ENCODE measurements around the gene TRIM39.
"Not testable (repeated sequence)": the region's sequence is repeated elsewhere in the genome, so short reads cannot be mapped to it uniquely, and the experiment has no call there.

Gene TRIM39

GRCh38 chr6:30326526-30327231, at the start of gene TRIM39:
Gene TRIM39, plus strand, starts transcription at chr6:30326927. Its CDS starts 2,391 bp downstream, at chr6:30329318.
- peak; percentile 68 for DNase-seq

GRCh38 chr6:30280988-30281387, 45.7 kb upstream of the TRIM39 start:
- not testable (repeated sequence) for DNase-seq

DNA sequence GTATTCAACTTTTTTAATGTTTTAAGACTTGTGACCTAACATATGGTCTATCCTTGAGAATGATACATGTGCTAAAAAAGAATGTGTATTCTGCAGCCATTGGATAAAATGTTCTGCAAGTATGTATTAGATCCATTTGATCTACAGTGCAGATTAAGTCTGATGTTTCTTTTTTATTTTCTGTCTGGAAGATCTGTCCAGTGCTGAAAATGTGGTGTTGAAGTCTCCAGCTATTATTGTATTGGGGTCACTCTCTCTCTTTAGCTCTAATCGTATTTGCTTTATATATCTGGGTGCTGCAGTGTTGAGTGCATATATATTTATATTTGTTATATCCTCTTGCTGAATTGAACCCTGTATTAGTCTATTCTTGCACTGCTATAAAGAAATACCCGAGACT, 44.2 kb upstream of the TRIM39 start:
- no peak for DNase-seq

DNA sequence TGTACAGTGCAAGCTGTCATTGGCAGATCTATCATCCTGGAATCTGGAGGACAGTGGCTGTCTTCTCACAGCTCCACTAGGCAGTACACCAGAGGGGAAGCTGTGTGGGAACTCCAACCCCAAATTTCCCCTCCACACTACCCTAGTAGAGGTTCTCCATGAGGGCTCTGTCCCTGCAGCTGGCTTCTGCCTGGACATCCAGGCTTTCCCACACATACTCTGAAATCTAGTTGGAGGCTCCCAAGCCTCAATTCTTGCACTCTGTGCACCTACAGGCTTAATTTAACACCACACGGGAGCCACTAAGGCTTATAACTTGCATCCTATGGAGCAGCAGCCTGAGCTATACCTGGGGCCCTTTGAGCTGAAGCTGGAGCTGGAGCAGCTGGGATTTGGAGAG, 43.0 kb upstream of the TRIM39 start:
- DNase-seq: no peak

GRCh38 chr6:30287139-30287538, 39.6 kb upstream of the TRIM39 start:
- DNase-seq: no peak

DNA sequence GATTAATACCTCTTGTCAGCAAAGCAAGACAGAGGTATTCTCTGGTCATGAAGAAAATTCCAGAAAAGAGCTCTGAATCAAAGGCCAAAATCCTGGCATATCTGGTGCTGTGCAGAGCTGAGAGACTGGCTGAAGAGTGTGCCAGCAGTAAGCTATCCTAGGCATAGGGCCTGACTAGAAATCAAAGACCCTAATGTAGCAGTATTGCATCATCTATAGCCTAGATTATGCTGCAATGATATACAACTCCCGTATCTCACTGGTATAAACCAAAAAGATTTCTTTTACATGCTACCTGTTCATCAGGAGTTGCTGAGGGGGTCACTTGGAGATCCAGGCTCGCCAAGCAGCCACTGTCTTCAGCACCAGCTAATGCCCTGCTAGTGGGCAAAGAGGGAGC, 30.9 kb upstream of the TRIM39 start:
- no peak for DNase-seq

- no peak for DNase-seq
Measured at GRCh38 chr6:30304002-30304401, 22.7 kb upstream of the TRIM39 start.

GRCh38 chr6:30311101-30311500, 15.6 kb upstream of the TRIM39 start:
- no peak for DNase-seq

DNA sequence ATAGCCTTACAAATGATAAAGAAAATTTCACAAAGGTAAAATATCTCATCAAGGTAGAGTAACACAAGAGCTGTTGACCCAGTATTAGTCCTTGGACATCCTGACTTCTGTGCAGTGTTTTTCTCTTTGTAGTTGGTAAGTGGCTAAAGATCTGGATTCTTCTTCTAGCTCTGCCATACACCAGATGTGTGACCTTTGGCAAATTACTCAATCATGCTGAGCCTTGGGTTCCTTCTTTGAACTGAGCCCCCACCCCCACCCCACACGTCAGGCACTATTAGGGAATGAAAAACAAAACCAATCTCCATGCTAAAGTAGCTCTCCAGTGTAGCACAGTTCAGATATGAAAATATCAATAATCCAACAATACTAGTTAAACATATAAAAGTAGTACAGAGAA, 15.1 kb upstream of the TRIM39 start:
- DNase-seq: no peak

DNA sequence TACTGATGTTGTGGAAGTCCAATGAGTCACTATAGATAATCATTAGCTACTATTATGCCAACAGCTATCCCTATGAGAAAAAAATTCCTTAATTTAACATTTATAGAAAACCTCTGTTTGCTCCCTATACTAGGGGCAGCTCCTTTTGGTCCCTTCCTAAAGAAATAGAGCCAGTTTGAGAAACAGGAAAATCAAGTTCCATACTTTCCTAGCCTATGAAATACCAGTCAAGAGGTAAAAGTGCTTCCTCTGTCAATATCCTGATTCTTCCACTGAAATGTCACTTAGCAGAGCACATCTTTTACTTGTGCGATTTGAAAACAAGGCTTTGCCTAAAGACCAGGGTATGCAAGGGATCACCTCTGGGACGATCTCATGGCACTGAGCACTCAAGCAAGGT, 14.5 kb upstream of the TRIM39 start:
- DNase-seq: no peak

DNA sequence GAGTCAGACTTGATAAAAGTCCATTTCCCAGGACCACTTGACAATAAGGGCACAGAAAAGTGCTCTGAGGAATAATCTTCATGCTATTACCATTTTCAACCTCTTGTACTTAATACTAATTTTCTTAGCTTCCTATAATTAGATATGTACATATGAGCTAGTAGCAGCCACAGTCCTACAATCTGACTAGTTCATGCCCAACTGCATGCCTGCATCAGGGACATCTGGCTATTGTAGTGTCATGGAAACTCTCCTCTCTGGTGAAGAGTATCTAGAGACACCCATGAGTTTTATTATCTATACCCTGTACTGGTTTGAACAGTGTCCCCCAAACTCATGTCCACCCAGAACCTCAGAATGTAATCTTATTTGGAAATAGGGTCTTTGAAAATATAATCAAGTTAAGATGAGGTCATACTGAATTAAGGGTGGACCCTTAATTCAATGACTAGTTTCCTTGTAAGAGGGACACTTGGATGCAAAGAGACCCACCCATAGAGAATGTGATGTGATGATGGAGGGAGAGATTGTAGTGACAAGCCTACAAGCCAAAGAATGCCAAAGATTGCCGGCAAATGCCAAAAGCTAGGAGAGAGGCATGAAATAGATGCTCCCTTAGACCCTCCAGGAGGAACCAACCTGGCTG, 13.9 kb upstream of the TRIM39 start:
- DNase-seq: no peak

DNA sequence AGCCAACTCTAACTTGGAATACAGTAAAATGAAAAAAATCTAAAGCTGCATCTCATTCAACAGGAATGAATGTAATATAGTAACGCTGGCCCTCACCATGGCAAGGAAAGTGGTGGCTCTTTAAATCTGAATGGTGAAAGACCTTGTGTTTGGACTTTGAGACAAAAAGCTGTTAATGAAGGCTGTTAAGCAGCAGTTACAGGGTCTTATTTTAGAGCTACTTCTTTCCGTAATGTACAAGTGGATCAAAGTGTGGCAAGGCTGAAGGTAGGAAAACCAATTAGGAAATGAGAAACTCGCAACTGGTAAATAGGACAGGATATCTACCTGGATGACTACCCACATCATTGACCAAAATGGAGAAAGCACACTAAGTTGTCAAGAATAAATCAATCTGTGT, 11.6 kb upstream of the TRIM39 start:
- no peak for DNase-seq

DNA sequence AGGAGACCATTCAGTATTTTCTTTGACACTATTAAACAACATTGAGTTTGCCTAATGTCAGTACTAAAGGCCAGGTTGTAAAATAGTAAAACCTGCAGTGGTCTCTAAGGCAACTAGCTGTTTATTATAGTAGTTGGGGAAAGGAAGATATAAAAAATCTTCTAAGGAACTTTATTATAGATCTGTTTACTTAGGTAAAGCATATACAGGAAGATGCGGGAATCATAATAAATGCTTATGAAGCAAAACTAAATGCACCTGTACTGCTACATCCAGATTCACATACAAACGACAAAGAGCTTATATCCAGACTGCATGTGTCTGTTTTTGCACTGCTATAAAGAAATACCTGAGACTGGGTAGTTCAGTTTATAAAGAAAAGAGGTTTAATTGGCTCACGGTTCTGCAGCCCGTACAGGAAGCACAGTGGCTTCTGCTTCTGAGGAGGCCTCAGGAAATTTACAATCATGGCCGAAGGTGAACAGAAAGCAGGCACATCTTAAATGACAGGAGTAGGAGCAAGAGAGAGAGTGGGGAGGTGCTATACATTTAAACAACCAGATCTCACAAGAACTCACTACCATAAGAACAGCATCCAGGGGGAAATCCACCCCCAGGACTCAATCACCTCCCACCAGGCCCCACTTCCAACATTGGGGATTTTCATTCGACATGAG, 8.7 kb upstream of the TRIM39 start:
- no peak for DNase-seq

DNA sequence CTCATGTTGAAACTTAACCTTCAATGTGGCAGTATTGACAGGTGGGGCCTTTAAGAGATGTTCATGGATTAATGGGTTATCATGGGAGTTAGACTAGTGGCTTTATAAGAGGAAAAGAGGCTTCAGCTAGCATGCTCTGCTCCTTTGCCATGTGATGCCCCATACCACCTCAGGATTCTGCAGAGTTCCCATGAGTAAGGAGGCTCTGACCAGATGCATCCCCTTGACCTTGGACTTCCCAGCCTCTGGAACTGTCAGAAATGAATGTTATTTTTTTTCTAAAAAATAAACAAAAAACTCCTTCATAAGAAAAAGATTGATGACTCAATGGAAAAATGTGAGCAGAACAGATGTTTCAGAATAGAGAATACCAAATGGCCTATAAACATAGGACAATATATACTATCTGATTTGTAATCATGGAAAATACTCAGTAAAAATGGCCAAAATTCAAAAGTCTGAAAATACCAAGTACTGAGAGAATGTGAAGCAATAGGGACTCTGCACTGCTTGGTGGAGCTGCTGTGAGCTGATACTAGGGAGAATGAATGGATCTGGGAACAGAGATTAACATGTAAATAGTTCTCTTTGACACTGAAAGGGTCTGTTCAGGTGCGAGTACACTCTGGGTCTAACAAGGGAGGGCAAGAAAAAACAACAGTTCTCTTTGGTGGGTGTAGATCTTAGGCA, 7.4 kb upstream of the TRIM39 start:
- DNase-seq: no peak

GRCh38 chr6:30321692-30322388, 4.9 kb upstream of the TRIM39 start:
- DNase-seq: no peak

- DNase-seq: no peak
Measured at GRCh38 chr6:30322527-30323501, 3.9 kb upstream of the TRIM39 start.

DNA sequence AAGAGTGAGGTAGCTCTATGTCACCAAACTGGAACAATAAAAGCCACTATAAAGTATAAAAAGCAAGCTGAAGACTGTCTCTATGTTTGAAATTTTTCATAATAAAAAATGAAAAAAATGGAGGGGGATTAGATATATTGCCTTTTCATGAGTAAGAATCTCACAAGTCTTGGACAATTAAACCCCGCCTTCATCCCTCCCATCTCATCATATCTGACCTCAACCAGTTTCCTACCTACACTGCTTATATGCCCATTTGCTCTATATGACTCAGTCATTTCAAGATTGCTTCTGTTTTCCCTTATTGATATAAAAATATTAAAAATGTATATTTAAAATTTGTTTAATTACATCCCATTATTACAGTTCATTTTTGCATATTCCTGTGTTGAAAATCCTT, 2.9 kb upstream of the TRIM39 start:
- no peak for DNase-seq

DNA sequence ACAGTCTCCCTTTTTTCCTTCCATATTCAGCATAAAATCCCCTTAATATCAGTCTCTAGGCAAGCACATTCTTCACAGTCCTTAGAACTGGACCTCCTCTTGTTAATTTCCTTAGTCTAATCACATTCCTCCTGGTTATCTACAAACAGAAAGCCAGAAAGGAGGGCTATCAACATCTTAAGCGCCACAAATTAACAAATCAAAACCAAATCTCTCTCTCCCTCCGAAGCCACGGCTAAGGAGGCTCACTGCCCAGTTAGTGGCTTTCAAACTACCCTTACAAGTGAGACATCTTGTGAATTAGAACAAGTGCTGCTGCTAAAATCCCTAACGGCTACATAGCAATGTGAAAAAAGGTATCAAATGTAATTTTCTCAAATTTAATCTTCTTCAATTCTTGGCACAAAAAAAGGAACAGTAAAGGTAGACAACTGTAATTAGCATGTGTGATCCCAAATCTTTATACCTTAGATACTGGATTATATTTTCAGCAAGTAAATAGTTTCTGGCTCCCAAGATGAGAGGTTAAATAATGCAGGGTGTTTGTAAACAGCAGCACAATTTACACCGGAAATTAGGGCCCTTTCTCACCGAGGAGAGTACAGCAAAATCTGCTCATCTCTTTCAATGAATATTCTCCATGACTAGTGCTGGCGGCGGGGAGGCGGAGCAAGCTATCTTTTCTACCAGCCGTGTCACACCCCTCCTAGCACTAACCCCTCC, 1.4 kb upstream of the TRIM39 start:
- peak; percentile 26 for DNase-seq

DNA sequence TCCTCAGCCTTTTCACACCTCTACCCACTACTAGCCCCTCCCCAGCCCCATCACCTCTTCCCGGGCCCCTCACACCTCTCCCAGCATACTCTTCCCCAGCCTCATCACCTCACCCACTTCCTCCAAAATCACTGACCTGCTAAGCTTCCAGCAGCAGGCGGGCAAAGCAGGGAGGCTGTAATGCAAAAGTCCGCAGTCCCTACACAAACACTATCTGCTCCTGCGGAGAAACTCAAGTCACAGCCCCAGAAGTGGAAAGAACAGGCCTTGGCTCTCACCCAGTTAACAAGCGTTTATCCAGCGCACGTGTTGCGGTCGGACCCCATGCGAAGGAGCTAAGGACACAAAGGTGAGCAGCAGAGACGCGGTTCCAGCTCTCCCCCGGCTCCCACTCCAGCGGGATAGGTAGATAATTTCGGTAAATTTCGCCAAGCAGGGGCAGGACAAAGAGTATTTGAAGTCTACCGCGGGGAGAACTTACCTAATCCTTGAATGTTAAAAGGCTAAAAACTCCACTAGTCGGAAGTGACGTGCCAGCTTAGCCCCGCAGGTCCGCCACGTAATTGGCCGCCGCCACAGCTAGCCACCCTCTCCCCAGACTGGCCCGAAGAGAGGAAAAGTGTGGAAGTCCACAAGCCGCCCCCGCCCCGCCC, 728 bp upstream of the TRIM39 start:
- peak; percentile 65 for DNase-seq

DNA sequence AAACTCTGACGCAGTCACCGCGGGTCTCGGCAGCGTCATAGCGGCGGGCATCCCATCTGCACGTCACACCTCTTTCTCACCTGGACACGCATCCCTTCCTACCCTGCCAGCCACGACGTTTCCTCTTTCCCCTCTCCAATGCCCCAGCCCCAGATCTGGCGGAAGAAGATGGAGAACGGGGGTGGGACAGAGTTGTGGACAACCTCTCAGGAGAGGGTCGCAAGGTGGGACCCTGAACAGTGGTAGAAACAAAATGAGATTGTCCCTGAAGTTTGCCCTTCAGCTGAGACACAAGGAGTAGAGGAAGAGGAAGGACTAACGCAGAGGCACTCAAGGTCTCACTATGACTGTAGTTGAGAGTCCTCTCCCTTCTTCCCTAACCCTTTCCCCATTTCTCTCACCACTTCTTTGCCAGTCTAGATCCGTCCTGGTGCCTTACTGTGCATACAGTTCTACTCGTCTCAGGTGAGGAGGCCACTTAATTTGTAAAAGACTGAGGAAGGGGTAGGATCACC, 562 bp downstream of the TRIM39 start:
- DNase-seq: no peak
